Measurements from ENCODE around the gene ENAM.
"Not testable (repeated sequence)": the region's sequence is repeated elsewhere in the genome, so short reads cannot be mapped to it uniquely, and the experiment has no call there.

The ENAM gene

DNA sequence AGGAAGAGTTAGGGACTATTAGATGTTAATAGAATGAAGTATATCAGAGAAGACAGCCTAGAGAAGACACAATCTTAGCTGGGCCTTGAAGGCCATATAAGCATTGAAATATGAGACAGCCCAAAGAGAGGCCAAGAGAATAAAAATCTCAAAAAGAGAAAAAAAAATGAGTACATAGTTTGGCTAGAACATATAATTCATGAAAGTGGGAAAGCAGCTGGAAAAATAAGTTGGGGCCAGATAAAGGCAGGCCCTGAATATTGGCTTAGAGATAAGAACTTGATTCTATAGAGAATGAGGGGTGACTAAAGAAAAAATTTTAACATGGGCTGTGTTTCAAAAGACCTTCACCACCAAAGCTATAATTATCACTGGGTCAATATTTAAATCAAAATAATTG, 52.4 kb downstream of the ENAM start:
- no peak for DNase-seq

DNA sequence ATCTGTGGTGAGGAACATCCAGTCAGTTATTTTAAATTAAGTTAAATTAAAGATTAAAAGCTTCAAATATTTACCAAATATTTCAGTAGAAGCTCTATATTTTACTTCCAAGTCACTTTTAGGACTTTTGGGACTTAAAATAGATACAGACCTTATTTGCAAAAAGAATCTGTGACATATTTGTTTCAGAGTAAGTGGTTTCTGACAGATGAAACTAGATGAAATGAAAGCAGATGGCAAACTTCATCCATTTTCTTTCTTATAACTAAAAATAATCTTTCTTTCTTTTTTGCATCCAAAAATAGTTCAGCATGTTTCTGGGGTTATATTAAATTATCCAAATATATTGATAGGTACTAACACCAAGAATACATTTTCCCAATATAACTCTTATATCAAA, 53.2 kb downstream of the ENAM start:
- no peak for DNase-seq

DNA sequence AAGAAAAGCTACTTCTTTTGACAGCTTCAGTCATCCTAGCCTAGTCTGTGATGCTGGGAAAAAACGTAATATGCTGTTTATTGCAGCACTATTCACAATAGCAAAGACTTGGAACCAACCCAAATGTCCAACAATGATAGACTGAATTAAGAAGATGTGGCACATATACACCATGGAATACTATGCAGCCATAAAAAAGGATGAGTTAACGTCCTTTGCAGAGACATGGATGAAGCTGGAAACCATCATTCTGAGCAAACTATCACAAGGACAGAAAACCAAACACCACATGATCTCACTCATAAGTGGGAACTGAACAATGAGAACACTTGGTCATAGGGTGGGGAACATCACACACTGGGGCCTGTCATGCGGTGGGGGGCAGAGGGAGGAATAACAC, 53.6 kb downstream of the ENAM start:
- DNase-seq, result not testable (repeated sequence)

- no peak for DNase-seq
Measured at GRCh38 chr4:70687392-70687791, 58.8 kb downstream of the ENAM start.

DNA sequence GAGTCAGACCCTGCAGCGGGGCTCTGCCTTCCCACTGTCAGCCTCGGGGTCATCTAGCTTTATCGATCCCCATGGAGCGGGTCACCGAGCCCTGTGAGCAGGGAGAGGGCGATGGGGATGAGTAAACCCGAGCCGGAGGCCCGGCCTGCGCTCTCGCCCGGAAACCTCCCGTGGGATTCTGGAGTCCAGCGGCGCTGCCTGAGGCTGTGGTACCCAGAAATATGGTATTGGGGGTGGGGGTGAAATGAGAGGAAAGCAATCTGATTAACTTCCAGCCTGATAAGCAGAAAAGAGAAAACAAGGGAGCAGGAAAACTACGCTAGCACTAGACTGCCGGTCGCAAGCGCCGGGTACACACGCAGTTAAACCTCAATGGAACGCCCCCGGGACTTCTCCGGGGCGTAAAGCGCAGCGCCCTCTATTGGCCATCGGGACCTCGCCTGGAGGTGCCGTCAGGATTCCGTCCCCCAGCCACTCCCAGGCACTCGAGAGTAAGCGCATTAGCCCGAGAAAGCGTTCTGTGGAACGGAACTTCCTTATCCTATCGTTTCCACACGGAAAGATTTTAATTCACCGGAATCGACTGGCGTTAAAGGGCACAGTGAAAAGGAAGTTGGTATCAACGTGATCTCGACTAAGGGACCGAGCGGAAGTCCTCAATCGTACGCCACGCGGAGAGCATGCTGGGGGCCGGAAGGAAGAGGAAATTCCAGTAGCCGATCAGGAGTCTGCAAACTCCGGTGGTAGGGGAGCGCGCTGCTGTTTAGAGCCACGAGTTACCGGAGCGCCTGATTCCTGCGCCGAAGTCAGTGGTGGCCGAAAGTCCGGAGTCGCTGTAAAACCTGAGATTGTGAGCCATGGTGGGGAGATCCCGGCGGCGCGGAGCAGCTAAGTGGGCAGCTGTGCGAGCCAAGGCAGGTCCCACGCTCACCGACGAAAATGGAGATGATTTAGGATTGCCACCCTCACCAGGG, 59.6 kb downstream of the ENAM start, which contains the start of gene UTP3:
Gene UTP3, plus strand, starts transcription at position 712 of the 974 bp plus-strand sequence. Its CDS starts 146 bp downstream, at position 858.
- DNase-seq, result peak; percentile 99

DNA sequence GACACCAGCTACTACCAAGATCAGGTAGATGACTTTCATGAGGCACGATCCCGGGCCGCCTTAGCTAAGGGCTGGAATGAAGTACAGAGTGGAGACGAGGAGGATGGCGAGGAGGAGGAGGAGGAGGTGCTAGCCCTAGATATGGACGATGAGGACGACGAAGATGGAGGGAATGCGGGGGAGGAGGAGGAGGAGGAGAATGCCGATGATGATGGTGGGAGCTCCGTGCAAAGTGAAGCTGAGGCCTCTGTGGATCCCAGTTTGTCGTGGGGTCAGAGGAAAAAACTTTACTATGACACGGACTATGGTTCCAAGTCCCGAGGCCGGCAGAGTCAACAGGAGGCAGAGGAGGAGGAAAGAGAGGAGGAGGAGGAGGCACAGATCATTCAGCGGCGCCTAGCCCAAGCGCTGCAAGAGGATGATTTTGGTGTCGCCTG, 60.3 kb downstream of the ENAM start:
- DNase-seq, result no peak

GRCh38 chr4:70691661-70692060, 63.1 kb downstream of the ENAM start:
- no peak for DNase-seq

GRCh38 chr4:70694633-70695032, 66.1 kb downstream of the ENAM start:
- DNase-seq, result not testable (repeated sequence)

Data from NCI-H510A (cell line).